Peyer's patch (tissue), 4 donors: Measurements from ENCODE around the gene SNAPIN. TPM values are rescaled to one million over a fixed set of nuclear protein-coding genes. Genes with fewer than 3 reads are reported as not detected.
A peak's percentile ranks its signal among the peaks of the same experiment; 100 is the strongest.
"Not testable (repeated sequence)": the region's sequence is repeated elsewhere in the genome, so short reads cannot be mapped to it uniquely, and the experiment has no call there.

Experiments
- DNase-seq, 3 donors: peaks; one replicate each; pipeline ENCODE4 v3.0.0-alpha.2; 2017 to 2019
- H3K27ac ChIP-seq, 4 donors: fragments of 200-600 bp; sonication (generic); one replicate each; pipeline ENCODE4 v1.5.1; 2016 to 2019
- H3K27me3 ChIP-seq, 2 donors: fragments of 200-600 bp; sonication (generic); one replicate each; pipeline ENCODE4 v1.5.1; 2019
- H3K36me3 ChIP-seq, 3 donors: fragments of 200-600 bp; sonication (generic); one replicate each; pipeline ENCODE4 v1.5.1; 2016 to 2019
- H3K4me1 ChIP-seq, 4 donors: fragments of 200-600 bp; sonication (generic); one replicate each; pipeline ENCODE4 v1.5.1; 2016 to 2019
- H3K4me3 ChIP-seq, 4 donors: fragments of 200-600 bp; sonication (generic); 1 replicate in 3 of 4; 2 replicates in 1 of 4; pipeline ENCODE4 v1.5.1; 2016 to 2019; ENCODE audit warnings: mild to moderate bottlenecking in 1 of 4
- H3K9me3 ChIP-seq, 4 donors: fragments of 200-600 bp; sonication (generic); one replicate each; pipeline ENCODE4 v1.5.1; 2016 to 2019; ENCODE audit warnings: mild to moderate bottlenecking in 1 of 4
- CTCF ChIP-seq, 6 experiments: fragments of 450-650 bp in 4 of 6; fragments of 200-600 bp in 2 of 6; sonication (generic) in 1 of 6; IDR thresholded peaks; one replicate each; pipeline ENCODE4 v1.5.1; 2017 to 2019; ENCODE audit warnings: antibody characterized with exemption in 6 of 6, mild to moderate bottlenecking in 3 of 6, moderate library complexity in 1 of 6
- POLR2A ChIP-seq, 2 donors: fragments of 450-650 bp; IDR thresholded peaks; one replicate each; pipeline ENCODE4 v1.5.1; 2017; ENCODE audit warnings: antibody characterized with exemption in 2 of 2, mild to moderate bottlenecking in 2 of 2, moderate library complexity in 2 of 2
- total RNA-seq, 4 donors: library from RNA; depleted of rRNA; stranded (reverse); fragments of >200 nt; gene quantifications; one replicate each; pipeline ENCODE4 v1.1.0, GENCODE V29; 2016

SNAPIN gene
- total RNA-seq, 4 donors from 2014 or later: 15.4 to 29.7 (median 28.1) TPM

GRCh38 chr1:153670257-153670858 lies 11.9 kb downstream of the SNAPIN start:
- TF ChIP-seq POLR2A (IDR thresholded peaks at IDR 0.05) (no peak), CTCF (IDR thresholded peaks at IDR 0.05) (no peak)
- Histone ChIP-seq H3K27ac (peak overlapping the region; percentile 82 to 90 (median 86)), H3K4me3 (peak overlapping the region; percentile 67 to 77 (median 68)), H3K36me3 (peaks cover 0 to 37% (median 3%) of the 10 kb centered on the region in 3 donors), H3K27me3 (no peaks in the 10 kb centered on the region), H3K4me1 (peaks cover 0 to 18% (median 2%) of the 10 kb centered on the region in 4 donors), H3K9me3 (no peaks in the 10 kb centered on the region)
- DNase-seq: peak in 1 of 3 donors; percentile 48

GRCh38 chr1:153670859-153671627 lies 12.5 kb downstream of the SNAPIN start, which contains the start of gene ILF2:
Gene ILF2, minus strand, starts transcription at chr1:153670993. Its CDS starts 71 bp downstream, at chr1:153670922.
- H3K4me3 ChIP-seq: peak within 1 kb of the TSS; percentile 67 to 77 (median 68)
- peaks cover 0 to 30% (median 3%) of the 10 kb centered on the region in 3 donors for H3K36me3 ChIP-seq
- TF ChIP-seq CTCF (IDR thresholded peaks at IDR 0.05): peak in 3 of 6 experiments; percentile 9 to 29 (median 16)
- TF ChIP-seq POLR2A (IDR thresholded peaks at IDR 0.05): peak; percentile 74 to 88
- peaks cover 0 to 18% (median 2%) of the 10 kb centered on the region in 4 donors for H3K4me1 ChIP-seq
- peak; percentile 95 to 99 (median 97) for DNase-seq
- H3K27ac ChIP-seq: peak within 1 kb of the TSS; percentile 83 to 92 (median 88)
- no peaks in the 10 kb centered on the region for H3K27me3 ChIP-seq
- no peaks in the 10 kb centered on the region for H3K9me3 ChIP-seq

- H3K4me3 ChIP-seq: peak overlapping the region; percentile 33 to 67 (median 42)
- H3K27me3 ChIP-seq, H3K9me3 ChIP-seq: not testable (repeated sequence)
- H3K4me1 ChIP-seq: peaks cover 0 to 18% (median 2%) of the 10 kb centered on the region in 4 donors
- peak in 2 of 6 experiments; percentile 11 to 15 for TF ChIP-seq CTCF (IDR thresholded peaks at IDR 0.05)
- H3K36me3 ChIP-seq: peaks cover 0 to 22% (median 0%) of the 10 kb centered on the region in 3 donors
- peak in 1 of 3 donors; percentile 61 for DNase-seq
- peak overlapping the region; percentile 77 to 92 (median 84) for H3K27ac ChIP-seq
Measured at GRCh38 chr1:153671628-153672353, 13.3 kb downstream of the SNAPIN start.

- TF ChIP-seq POLR2A (IDR thresholded peaks at IDR 0.05): no peak
- no peak for TF ChIP-seq CTCF (IDR thresholded peaks at IDR 0.05)
- no peak for DNase-seq
- Histone ChIP-seq H3K9me3 (no peaks in the 10 kb centered on the region), H3K4me3 (no peak overlapping the region), H3K27me3 (peaks cover 0 to 7% of the 10 kb centered on the region in 2 donors), H3K4me1 (peaks cover 0 to 29% (median 10%) of the 10 kb centered on the region in 4 donors), H3K36me3 (peaks cover 0 to 5% (median 0%) of the 10 kb centered on the region in 3 donors), H3K27ac (no peak overlapping the region)
Measured at GRCh38 chr1:153673511-153673910, 15.0 kb downstream of the SNAPIN start.
